ENCODE measurements around the gene MCL1.

DNA sequence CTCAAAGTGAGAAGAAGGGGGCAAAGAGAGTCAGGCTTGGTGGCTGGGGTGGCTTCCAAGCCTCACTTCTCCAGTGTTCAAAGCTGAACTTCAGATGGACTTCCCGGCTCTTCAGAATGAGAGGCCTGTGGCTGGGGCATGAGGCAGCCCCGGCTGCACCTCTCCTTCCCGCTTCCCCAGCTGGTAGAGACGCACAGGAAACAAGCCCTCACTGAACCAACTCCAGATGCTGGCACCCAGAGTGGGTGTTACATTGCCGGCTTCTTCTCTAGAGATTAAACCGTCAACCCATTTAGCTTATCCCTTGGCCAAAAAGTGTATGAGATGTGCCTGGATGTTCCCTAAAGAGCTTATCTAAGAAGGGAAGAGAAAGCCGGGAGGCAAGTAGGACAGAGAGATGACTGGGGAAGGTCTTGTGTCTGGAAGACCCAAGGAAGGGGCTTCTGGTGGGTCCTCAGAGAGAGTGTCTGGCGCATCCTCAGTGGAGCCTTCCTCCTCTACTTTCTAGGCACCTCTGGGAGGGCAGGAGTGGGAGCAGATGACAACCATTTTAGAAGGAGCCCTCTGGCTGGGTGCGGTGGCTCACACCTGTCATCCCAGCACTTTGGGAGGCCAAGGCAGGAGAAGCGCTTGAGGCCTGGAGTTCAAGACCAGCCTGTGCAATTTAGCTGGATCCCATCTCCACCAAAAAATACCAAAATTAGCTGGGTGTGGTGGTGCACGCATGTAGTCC is 28.2 kb downstream of the MCL1 start:
- TF ChIP-seq CTCF (IDR thresholded peaks at IDR 0.05; ENCODE audit: low read depth, low read length) = no peak
- TF ChIP-seq MAX (IDR thresholded peaks at IDR 0.05; ENCODE audit: low read depth, low read length) = no peak
- TF ChIP-seq POLR2A (IDR thresholded peaks at IDR 0.05; ENCODE audit: extremely low read depth, insufficient read length) = no peak
